Neural cell (in vitro differentiated cells): ENCODE measurements around the gene TULP1. TPM values are rescaled to one million over a fixed set of nuclear protein-coding genes. Genes with fewer than 3 reads are reported as not detected.

ENCODE experiments used
- H2AFZ ChIP-seq: fragments of 200-600, 300-800 bp; sonication (generic), shearing (Covaris generic); 2 replicates; pipeline ENCODE4 v1.6.0; 2014; ENCODE audit warnings: low read depth, mild to moderate bottlenecking, antibody characterized with exemption, low read length, moderate library complexity
- H3F3A ChIP-seq: fragments of 200-600 bp; shearing (Covaris generic); 2 replicates; pipeline ENCODE4 v1.6.1; 2016; ENCODE audit warnings: mild to moderate bottlenecking, moderate library complexity, mixed read lengths, antibody characterized with exemption, low read length; ENCODE audit not compliant: insufficient read depth, poor library complexity, severe bottlenecking
- H3K27ac ChIP-seq: fragments of 200-600, 300-800 bp; sonication (generic), shearing (Covaris generic); 2 replicates; pipeline ENCODE4 v1.5.1; 2014; ENCODE audit warnings: mild to moderate bottlenecking, low read length, moderate library complexity
- H3K27me3 ChIP-seq: fragments of 300-800, 200-600 bp; sonication (generic), shearing (Covaris generic); 2 replicates; pipeline ENCODE4 v1.6.0; 2014; ENCODE audit warnings: mild to moderate bottlenecking, low read depth, low read length, moderate library complexity; ENCODE audit not compliant: insufficient read depth
- H3K36me3 ChIP-seq: fragments of 300-800, 200-600 bp; sonication (generic), shearing (Covaris generic); 2 replicates; pipeline ENCODE4 v1.5.1; 2014; ENCODE audit warnings: mild to moderate bottlenecking, antibody characterized with exemption, low read length, moderate library complexity; ENCODE audit not compliant: insufficient read depth
- H3K4me2 ChIP-seq: fragments of 300-800, 200-600 bp; sonication (generic), shearing (Covaris generic); 2 replicates; pipeline ENCODE4 v1.6.0; 2014; ENCODE audit warnings: mild to moderate bottlenecking, low read length
- H3K4me3 ChIP-seq: fragments of 300-800, 200-600 bp; sonication (generic), shearing (Covaris generic); 2 replicates; pipeline ENCODE4 v1.5.1; 2014; ENCODE audit warnings: mild to moderate bottlenecking, low read length, moderate library complexity
- H3K79me2 ChIP-seq: fragments of 200-600 bp; shearing (Covaris generic); replicated peaks from 2 replicates; pipeline ENCODE4 v1.6.0; 2014; ENCODE audit warnings: mild to moderate bottlenecking, low read length, moderate library complexity; ENCODE audit not compliant: insufficient read depth
- H3K9ac ChIP-seq: fragments of 300-800, 200-600 bp; sonication (generic), shearing (Covaris generic); 2 replicates; pipeline ENCODE4 v1.6.1; 2016; ENCODE audit warnings: mild to moderate bottlenecking, low read length, mixed read lengths
- H3K9me2 ChIP-seq: fragments of 200-600 bp; shearing (Covaris generic); 2 replicates; pipeline ENCODE4 v1.6.1; 2016; ENCODE audit warnings: mild to moderate bottlenecking, low read length, mixed read lengths; ENCODE audit not compliant: insufficient read depth
- H3K9me3 ChIP-seq: fragments of 200-600, 300-800 bp; sonication (generic), shearing (Covaris generic); 2 replicates; pipeline ENCODE4 v1.6.1; 2016; ENCODE audit warnings: mild to moderate bottlenecking, mixed run types, low read length, moderate library complexity, mixed read lengths
- H4K20me1 ChIP-seq: fragments of 200-600 bp; shearing (Covaris generic); 2 replicates; pipeline ENCODE4 v1.6.1; 2016; ENCODE audit warnings: mild to moderate bottlenecking, mixed run types; ENCODE audit not compliant: insufficient read depth
- EP300 ChIP-seq: fragments of 450-650 bp; conservative IDR thresholded peaks from 2 replicates; pipeline ENCODE4 v1.6.1; 2014; ENCODE audit warnings: antibody characterized with exemption, mild to moderate bottlenecking, moderate library complexity; ENCODE audit not compliant: poor library complexity, severe bottlenecking
- EZH2 ChIP-seq: fragments of 200-600, 300-800 bp; shearing (Covaris generic), sonication (generic); IDR thresholded peaks from 2 replicates; pipeline ENCODE4 v1.6.1; 2014; ENCODE audit warnings: antibody characterized with exemption, low read length, borderline replicate concordance, mild to moderate bottlenecking; ENCODE audit not compliant: insufficient read depth, poor library complexity, severe bottlenecking
- MXI1 ChIP-seq: fragments of 450-650 bp; conservative IDR thresholded peaks from 2 replicates; pipeline ENCODE4 v1.6.1; 2014; ENCODE audit warnings: antibody characterized with exemption, mild to moderate bottlenecking; ENCODE audit not compliant: poor library complexity, severe bottlenecking
- POLR2AphosphoS5 ChIP-seq: IDR thresholded peaks from 2 replicates; pipeline ENCODE4 v1.6.1; 2012
- RAD21 ChIP-seq: fragments of 450-650 bp; conservative IDR thresholded peaks from 2 replicates; pipeline ENCODE4 v1.6.1; 2014; ENCODE audit warnings: antibody characterized with exemption, mild to moderate bottlenecking, moderate library complexity
- SMC3 ChIP-seq: fragments of 450-650 bp; conservative IDR thresholded peaks from 2 replicates; pipeline ENCODE4 v1.6.1; 2014; ENCODE audit warnings: antibody characterized with exemption, mild to moderate bottlenecking, moderate library complexity; ENCODE audit not compliant: poor library complexity
- TAF1 ChIP-seq: IDR thresholded peaks from 2 replicates; pipeline ENCODE4 v1.6.1; 2012; ENCODE audit warnings: low read depth
- polyA plus RNA-seq: library from polyadenylated mRNA; depleted of rRNA; stranded (reverse); fragments of >200 nt; gene quantifications from 2 replicates; pipeline ENCODE4 v1.2.3, GENCODE V29; 2014
- TF ChIP-seq, protein P1 (sequence below): IDR thresholded peaks from 2 replicates; pipeline ENCODE4 v1.6.1; 2012; ENCODE audit warnings: borderline replicate concordance
- TF ChIP-seq, protein P2 (sequence below): fragments of 450-650 bp; IDR thresholded peaks from 2 replicates; pipeline ENCODE4 v1.5.1; 2014; ENCODE audit warnings: antibody characterized with exemption, mild to moderate bottlenecking, moderate library complexity; ENCODE audit not compliant: poor library complexity, severe bottlenecking

TULP1 gene
- polyA plus RNA-seq, 1 donor from 2014 or later = not detected

DNA sequence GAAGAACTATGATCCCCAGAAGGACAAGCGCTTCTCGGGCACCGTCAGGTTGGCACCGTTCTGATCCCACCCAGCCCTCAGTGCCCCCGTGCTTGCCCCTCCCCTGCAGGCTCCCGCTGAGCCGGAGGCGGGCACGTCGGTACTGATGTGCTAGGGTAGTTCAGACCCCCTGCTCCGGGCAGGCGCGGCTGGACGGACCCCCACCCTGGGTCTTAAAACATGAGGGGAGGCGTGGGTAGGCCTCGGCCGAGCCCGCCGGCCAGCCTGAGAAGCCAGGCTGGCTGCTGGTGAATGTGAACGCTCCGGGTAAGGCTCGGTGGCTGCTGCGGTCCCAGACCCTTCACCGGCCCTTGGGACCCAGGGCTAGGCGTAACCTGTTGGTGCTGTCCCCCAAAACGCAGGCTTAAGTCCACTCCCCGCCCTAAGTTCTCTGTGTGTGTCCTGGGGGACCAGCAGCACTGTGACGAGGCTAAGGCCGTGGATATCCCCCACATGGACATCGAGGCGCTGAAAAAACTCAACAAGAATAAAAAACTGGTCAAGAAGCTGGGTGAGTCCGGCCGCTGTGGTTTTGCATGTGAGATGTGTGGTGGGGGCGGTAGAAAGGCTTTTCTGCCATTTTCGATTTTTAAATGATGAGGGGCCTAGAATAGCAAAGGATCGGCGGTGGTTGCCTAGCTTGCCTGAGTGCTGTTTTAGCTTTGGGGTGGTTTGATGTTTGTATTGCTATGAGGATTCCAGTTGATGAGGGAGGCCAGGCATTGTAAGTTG lies 43.5 kb downstream of the TULP1 start:
- Histone ChIP-seq H3F3A (no peaks in the 10 kb centered on the region), H3K27me3 (no peaks in the 10 kb centered on the region), H4K20me1 (no peaks in the 10 kb centered on the region), H3K9ac (peak overlapping the region; percentile 79), H3K36me3 (no peaks in the 10 kb centered on the region), H3K9me2 (no peaks in the 10 kb centered on the region), H3K4me2 (peak overlapping the region; percentile 64), H3K27ac (peak overlapping the region; percentile 81), H3K9me3 (no peaks in the 10 kb centered on the region), H3K79me2 (no peaks in the 10 kb centered on the region), H3K4me3 (peak overlapping the region; percentile 70), H2AFZ (peak overlapping the region; percentile 57)
- TF ChIP-seq, protein P1, sequence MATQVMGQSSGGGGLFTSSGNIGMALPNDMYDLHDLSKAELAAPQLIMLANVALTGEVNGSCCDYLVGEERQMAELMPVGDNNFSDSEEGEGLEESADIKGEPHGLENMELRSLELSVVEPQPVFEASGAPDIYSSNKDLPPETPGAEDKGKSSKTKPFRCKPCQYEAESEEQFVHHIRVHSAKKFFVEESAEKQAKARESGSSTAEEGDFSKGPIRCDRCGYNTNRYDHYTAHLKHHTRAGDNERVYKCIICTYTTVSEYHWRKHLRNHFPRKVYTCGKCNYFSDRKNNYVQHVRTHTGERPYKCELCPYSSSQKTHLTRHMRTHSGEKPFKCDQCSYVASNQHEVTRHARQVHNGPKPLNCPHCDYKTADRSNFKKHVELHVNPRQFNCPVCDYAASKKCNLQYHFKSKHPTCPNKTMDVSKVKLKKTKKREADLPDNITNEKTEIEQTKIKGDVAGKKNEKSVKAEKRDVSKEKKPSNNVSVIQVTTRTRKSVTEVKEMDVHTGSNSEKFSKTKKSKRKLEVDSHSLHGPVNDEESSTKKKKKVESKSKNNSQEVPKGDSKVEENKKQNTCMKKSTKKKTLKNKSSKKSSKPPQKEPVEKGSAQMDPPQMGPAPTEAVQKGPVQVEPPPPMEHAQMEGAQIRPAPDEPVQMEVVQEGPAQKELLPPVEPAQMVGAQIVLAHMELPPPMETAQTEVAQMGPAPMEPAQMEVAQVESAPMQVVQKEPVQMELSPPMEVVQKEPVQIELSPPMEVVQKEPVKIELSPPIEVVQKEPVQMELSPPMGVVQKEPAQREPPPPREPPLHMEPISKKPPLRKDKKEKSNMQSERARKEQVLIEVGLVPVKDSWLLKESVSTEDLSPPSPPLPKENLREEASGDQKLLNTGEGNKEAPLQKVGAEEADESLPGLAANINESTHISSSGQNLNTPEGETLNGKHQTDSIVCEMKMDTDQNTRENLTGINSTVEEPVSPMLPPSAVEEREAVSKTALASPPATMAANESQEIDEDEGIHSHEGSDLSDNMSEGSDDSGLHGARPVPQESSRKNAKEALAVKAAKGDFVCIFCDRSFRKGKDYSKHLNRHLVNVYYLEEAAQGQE = no peak
- no peak for TF ChIP-seq EZH2
- no peak for TF ChIP-seq RAD21
- no peak for TF ChIP-seq POLR2AphosphoS5
- TF ChIP-seq MXI1 = no peak
- TF ChIP-seq TAF1 = no peak
- no peak for TF ChIP-seq EP300
- no peak for TF ChIP-seq SMC3

DNA sequence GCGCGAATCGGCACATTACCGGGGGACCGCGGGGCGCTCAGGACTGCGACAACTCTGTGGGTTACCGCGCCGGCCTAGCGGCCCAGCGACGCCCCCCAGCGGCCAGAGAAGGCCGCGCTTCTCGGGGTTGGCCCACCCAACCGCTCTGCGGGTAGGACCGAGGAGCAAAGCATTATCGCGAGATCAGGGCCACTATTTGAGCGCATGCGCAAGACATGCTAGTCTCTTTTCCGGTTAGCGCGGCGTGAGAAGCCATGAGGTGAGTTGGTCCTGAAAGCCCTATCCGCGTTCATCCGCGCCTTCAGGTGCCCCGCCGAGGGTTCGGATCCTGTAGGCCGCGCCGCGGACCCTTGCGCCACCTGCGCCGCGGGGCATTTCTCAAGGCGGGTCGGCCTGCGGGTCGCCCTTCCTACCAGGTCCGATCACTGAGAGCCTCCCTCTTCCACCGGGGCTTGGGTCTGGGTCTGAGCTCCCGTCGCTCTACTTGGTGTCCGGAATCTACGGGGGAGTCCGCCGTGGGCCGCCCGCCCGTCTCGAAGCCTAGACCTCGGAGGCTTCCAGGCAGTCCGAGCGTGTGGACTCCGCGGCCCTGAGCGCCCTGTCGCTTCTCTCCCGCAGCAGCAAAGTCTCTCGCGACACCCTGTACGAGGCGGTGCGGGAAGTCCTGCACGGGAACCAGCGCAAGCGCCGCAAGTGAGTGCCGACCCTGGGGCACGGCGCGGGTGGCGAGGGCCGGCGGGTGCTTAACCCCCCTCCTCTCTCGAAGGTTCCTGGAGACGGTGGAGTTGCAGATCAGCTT lies 44.3 kb downstream of the TULP1 start, which contains the start of gene RPL10A:
Gene RPL10A (plus strand): TSS at position 221 of the 799 bp plus-strand sequence. CDS start 34 bp downstream, at position 255.
- Histone ChIP-seq H3K4me3 (peak within 1 kb of the TSS; percentile 70), H2AFZ (peak within 1 kb of the TSS; percentile 65), H3K79me2 (no peaks in the 10 kb centered on the region), H3F3A (no peaks in the 10 kb centered on the region), H3K27me3 (no peaks in the 10 kb centered on the region), H4K20me1 (no peaks in the 10 kb centered on the region), H3K9me3 (no peaks in the 10 kb centered on the region), H3K9ac (peak within 1 kb of the TSS; percentile 79), H3K27ac (peak within 1 kb of the TSS; percentile 81), H3K9me2 (no peaks in the 10 kb centered on the region), H3K4me2 (peak within 1 kb of the TSS; percentile 64), H3K36me3 (no peaks in the 10 kb centered on the region)
- TF ChIP-seq, protein P2, sequence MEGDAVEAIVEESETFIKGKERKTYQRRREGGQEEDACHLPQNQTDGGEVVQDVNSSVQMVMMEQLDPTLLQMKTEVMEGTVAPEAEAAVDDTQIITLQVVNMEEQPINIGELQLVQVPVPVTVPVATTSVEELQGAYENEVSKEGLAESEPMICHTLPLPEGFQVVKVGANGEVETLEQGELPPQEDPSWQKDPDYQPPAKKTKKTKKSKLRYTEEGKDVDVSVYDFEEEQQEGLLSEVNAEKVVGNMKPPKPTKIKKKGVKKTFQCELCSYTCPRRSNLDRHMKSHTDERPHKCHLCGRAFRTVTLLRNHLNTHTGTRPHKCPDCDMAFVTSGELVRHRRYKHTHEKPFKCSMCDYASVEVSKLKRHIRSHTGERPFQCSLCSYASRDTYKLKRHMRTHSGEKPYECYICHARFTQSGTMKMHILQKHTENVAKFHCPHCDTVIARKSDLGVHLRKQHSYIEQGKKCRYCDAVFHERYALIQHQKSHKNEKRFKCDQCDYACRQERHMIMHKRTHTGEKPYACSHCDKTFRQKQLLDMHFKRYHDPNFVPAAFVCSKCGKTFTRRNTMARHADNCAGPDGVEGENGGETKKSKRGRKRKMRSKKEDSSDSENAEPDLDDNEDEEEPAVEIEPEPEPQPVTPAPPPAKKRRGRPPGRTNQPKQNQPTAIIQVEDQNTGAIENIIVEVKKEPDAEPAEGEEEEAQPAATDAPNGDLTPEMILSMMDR = peak; percentile 99
- TF ChIP-seq EZH2 = no peak
- peak; percentile 96 for TF ChIP-seq POLR2AphosphoS5
- peak; percentile 67 for TF ChIP-seq EP300
- TF ChIP-seq, protein P1 = peak; percentile 94
- TF ChIP-seq TAF1 = peak; percentile 96
- peak; percentile 86 for TF ChIP-seq RAD21
- TF ChIP-seq MXI1 = peak; percentile 99
- peak; percentile 85 for TF ChIP-seq SMC3
